GM12892 (cell line): ENCODE results near the gene KLF2.

Experiments
- POLR2A ChIP-seq: IDR thresholded peaks from 2 replicates; pipeline ENCODE4 v1.6.1; 2011; ENCODE audit warnings: low read depth, low read length, control low read depth
- POLR2AphosphoS5 ChIP-seq: IDR thresholded peaks from 2 replicates; pipeline ENCODE4 v1.6.1; 2011; ENCODE audit warnings: low read depth, low read length, control low read depth

DNA sequence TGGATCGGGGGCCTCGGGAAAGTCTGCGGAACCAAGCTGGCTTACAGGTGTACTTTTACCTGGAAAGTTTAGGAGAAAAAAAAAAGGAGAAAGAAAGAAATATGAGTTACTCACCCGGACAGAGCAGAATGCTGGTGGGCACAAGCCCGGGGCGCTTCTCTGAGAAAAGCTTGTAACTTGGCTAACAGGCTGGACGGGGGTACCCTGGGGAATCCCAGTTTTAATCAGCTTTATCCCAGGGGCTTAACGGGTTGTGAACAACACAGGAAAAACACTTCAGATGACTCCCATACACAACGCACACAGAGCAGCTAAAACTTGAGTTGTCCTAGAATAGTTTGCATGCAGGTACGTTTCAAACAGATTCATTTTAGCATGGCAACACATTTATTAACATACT, 37.3 kb downstream of the KLF2 start:
- TF ChIP-seq POLR2AphosphoS5 (no peak), POLR2A (no peak)
